K562 (cell line): ENCODE data around the gene WIPF1. TPM values are rescaled to one million over a fixed set of nuclear protein-coding genes. Genes with fewer than 3 reads are reported as not detected.

Experiments used
- CREB1 ChIP-seq, 2 experiments: sonication (generic) in 1 of 2; formaldehyde crosslinking in 1 of 2; IDR thresholded peaks; 2 replicates each; pipeline versions ENCODE4 v1.6.1 to v1.8.0; 2012 to 2022; ENCODE audit warnings: inconsistent platforms in 1 of 2, mild to moderate bottlenecking in 1 of 2, missing genetic modification reagents in 1 of 2, moderate library complexity in 1 of 2
- CTBP1 ChIP-seq: fragments of 450-650 bp; IDR thresholded peaks from 2 replicates; pipeline ENCODE4 v1.6.1; 2016; ENCODE audit warnings: borderline replicate concordance
- ETS2 ChIP-seq: IDR thresholded peaks from 2 replicates; pipeline ENCODE4 v1.6.1; 2016; ENCODE audit warnings: borderline replicate concordance, missing genetic modification characterization, mild to moderate bottlenecking, moderate library complexity, missing compliant biosample characterization; ENCODE audit not compliant: poor library complexity, severe bottlenecking
- ETV6 ChIP-seq, 3 experiments: fragments of 150-350 bp in 1 of 3; sonication (generic) in 1 of 3; formaldehyde crosslinking in 1 of 3; IDR thresholded peaks; 2 replicates each; pipeline versions ENCODE4 v1.6.1 to v1.8.0; 2014 to 2022; ENCODE audit warnings: borderline replicate concordance in 2 of 3, low read depth in 2 of 3, antibody characterized with exemption in 1 of 3, low read length in 1 of 3, mild to moderate bottlenecking in 1 of 3, missing genetic modification reagents in 1 of 3
- GTF2E2 ChIP-seq: fragments of 200-800 bp; sonication (Bioruptor generic); IDR thresholded peaks from 2 replicates; pipeline ENCODE4 v1.6.1; 2016; ENCODE audit warnings: missing genetic modification characterization, missing compliant biosample characterization
- HDAC3 ChIP-seq: fragments of 450-650 bp; IDR thresholded peaks from 2 replicates; pipeline ENCODE4 v1.6.1; 2018; ENCODE audit warnings: borderline replicate concordance, mild to moderate bottlenecking, moderate library complexity; ENCODE audit not compliant: partially characterized antibody
- MCM5 ChIP-seq: fragments of 450-650 bp; IDR thresholded peaks from 2 replicates; pipeline ENCODE4 v1.6.1; 2016; ENCODE audit warnings: low read depth
- NFATC3 ChIP-seq: fragments of 450-650 bp; IDR thresholded peaks from 2 replicates; pipeline ENCODE4 v1.6.1; 2017; ENCODE audit warnings: mild to moderate bottlenecking
- POLR3A ChIP-seq: IDR thresholded peaks from 2 replicates; pipeline ENCODE4 v1.6.1; 2011; ENCODE audit warnings: borderline replicate concordance, mild to moderate bottlenecking, moderate library complexity; ENCODE audit not compliant: insufficient read length, insufficient read depth; ENCODE audit errors: extremely low read depth
- RBM22 ChIP-seq: fragments of 200-400 bp; formaldehyde crosslinking; IDR thresholded peaks from 2 replicates; pipeline ENCODE4 v1.6.1; 2018; ENCODE audit warnings: low read length, low read depth; ENCODE audit not compliant: poor library complexity, severe bottlenecking
- SETDB1 ChIP-seq: IDR thresholded peaks from one replicate; pipeline ENCODE4 v1.6.1; 2012; ENCODE audit warnings: low read length, control low read depth, inconsistent platforms
- SOX6 ChIP-seq: fragments of 450-650 bp; IDR thresholded peaks from 2 replicates; pipeline ENCODE4 v1.6.1; 2014; ENCODE audit warnings: mild to moderate bottlenecking
- ZFP36 ChIP-seq: fragments of 150-350 bp; IDR thresholded peaks from 2 replicates; pipeline ENCODE4 v1.6.1; 2018; ENCODE audit warnings: low read length, low read depth; ENCODE audit not compliant: partially characterized antibody
- ZNF586 ChIP-seq: fragments of 450-650 bp; formaldehyde crosslinking; conservative IDR thresholded peaks from 2 replicates; pipeline ENCODE4 v1.4.0; 2020; ENCODE audit warnings: mild to moderate bottlenecking, moderate library complexity
- ZNF695 ChIP-seq: fragments of 450-650 bp; formaldehyde crosslinking; IDR thresholded peaks from 2 replicates; pipeline ENCODE4 v1.4.0; 2020; ENCODE audit warnings: mild to moderate bottlenecking, moderate library complexity
- ZSCAN32 ChIP-seq: fragments of 450-650 bp; formaldehyde crosslinking; IDR thresholded peaks from 2 replicates; pipeline ENCODE4 v1.4.0; 2020; ENCODE audit warnings: mild to moderate bottlenecking, moderate library complexity
- polyA plus RNA-seq, 8 experiments: library from polyadenylated mRNA; depleted of rRNA in 4 of 8; stranded (reverse) in 5 of 8; unstranded in 3 of 8; fragments of >200 nt; fragmentation: Nextera tagmentation in 2 of 8; fragmentation: Illumina TruSeq in 1 of 8; extraction: Ambion mirVana in 2 of 8; extraction: Trizol in 1 of 8; gene quantifications; 2 replicates each; pipeline versions ENCODE4 v1.2.1 to v1.2.3, GENCODE V29; 2011 to 2014; ENCODE audit warnings: inconsistent platforms in 1 of 8, missing spikeins in 1 of 8
- total RNA-seq, 7 experiments: library from RNA; depleted of rRNA in 6 of 7; stranded (reverse); fragments of >200 nt in 6 of 7; fragmentation: Illumina TruSeq in 2 of 7; extraction: Trizol in 2 of 7; gene quantifications; 2 replicates each; pipeline versions ENCODE4 v1.2.1 to v1.2.3, GENCODE V29; 2011 to 2021; ENCODE audit warnings: low replicate concordance in 1 of 7
- TF ChIP-seq, protein P1 (sequence below), 2 experiments: fragments of 150-350 bp in 1 of 2; IDR thresholded peaks; 2 replicates each; pipeline ENCODE4 v1.6.1; 2012 to 2016; ENCODE audit warnings: low read depth in 2 of 2, low read length in 2 of 2, mild to moderate bottlenecking in 1 of 2, moderate library complexity in 1 of 2
- TF ChIP-seq, protein P2 (sequence below): sonication (generic); formaldehyde crosslinking; IDR thresholded peaks from 2 replicates; pipeline ENCODE4 v1.8.0; 2022; ENCODE audit warnings: missing genetic modification reagents, mild to moderate bottlenecking, borderline replicate concordance
- TF ChIP-seq, protein P3 (sequence below): fragments of 450-650 bp; IDR thresholded peaks from 2 replicates; pipeline ENCODE4 v1.6.1; 2016; ENCODE audit warnings: missing biosample characterization, missing genetic modification characterization

The WIPF1 gene
- total and polyA plus RNA-seq, 9 of the 15 experiments (the other 6 are each of a cell fraction or from before 2014, with no cell fraction given) = 0.54 to 4.9 (median 2.4) TPM

- TF ChIP-seq, protein P1, sequence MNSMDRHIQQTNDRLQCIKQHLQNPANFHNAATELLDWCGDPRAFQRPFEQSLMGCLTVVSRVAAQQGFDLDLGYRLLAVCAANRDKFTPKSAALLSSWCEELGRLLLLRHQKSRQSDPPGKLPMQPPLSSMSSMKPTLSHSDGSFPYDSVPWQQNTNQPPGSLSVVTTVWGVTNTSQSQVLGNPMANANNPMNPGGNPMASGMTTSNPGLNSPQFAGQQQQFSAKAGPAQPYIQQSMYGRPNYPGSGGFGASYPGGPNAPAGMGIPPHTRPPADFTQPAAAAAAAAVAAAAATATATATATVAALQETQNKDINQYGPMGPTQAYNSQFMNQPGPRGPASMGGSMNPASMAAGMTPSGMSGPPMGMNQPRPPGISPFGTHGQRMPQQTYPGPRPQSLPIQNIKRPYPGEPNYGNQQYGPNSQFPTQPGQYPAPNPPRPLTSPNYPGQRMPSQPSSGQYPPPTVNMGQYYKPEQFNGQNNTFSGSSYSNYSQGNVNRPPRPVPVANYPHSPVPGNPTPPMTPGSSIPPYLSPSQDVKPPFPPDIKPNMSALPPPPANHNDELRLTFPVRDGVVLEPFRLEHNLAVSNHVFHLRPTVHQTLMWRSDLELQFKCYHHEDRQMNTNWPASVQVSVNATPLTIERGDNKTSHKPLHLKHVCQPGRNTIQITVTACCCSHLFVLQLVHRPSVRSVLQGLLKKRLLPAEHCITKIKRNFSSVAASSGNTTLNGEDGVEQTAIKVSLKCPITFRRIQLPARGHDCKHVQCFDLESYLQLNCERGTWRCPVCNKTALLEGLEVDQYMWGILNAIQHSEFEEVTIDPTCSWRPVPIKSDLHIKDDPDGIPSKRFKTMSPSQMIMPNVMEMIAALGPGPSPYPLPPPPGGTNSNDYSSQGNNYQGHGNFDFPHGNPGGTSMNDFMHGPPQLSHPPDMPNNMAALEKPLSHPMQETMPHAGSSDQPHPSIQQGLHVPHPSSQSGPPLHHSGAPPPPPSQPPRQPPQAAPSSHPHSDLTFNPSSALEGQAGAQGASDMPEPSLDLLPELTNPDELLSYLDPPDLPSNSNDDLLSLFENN (IDR thresholded peaks at IDR 0.05; ENCODE audit: low read depth in 2 of 2, low read length in 2 of 2) = no peak
- TF ChIP-seq, protein P2, sequence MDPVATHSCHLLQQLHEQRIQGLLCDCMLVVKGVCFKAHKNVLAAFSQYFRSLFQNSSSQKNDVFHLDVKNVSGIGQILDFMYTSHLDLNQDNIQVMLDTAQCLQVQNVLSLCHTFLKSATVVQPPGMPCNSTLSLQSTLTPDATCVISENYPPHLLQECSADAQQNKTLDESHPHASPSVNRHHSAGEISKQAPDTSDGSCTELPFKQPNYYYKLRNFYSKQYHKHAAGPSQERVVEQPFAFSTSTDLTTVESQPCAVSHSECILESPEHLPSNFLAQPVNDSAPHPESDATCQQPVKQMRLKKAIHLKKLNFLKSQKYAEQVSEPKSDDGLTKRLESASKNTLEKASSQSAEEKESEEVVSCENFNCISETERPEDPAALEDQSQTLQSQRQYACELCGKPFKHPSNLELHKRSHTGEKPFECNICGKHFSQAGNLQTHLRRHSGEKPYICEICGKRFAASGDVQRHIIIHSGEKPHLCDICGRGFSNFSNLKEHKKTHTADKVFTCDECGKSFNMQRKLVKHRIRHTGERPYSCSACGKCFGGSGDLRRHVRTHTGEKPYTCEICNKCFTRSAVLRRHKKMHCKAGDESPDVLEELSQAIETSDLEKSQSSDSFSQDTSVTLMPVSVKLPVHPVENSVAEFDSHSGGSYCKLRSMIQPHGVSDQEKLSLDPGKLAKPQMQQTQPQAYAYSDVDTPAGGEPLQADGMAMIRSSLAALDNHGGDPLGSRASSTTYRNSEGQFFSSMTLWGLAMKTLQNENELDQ (CRISPR knock-in tag) = no peak
- TF ChIP-seq MCM5 (no peak), CTBP1 (no peak; the same call in 1 of the 2 replicates), RBM22 (no peak), HDAC3 (no peak), ETV6 (IDR thresholded peaks at IDR 0.05; ENCODE audit: borderline replicate concordance in 1 of 2, low read depth in 2 of 2, low read length in 1 of 2) (no peak), ETV6 (CRISPR knock-in tag; IDR thresholded peaks at IDR 0.05; ENCODE audit: borderline replicate concordance) (no peak), SETDB1 (no peak), ETS2 (no peak), CREB1 (IDR thresholded peaks at IDR 0.05) (no peak), CREB1 (CRISPR knock-in tag; IDR thresholded peaks at IDR 0.05) (no peak), ZSCAN32 (CRISPR knock-in tag) (no peak), GTF2E2 (tag) (0 out of 2 replicates have a peak, but pooled peaks have one; percentile 70), ZNF586 (no peak), POLR3A (no peak), SOX6 (no peak), ZFP36 (no peak), ZNF695 (CRISPR knock-in tag) (no peak), NFATC3 (0 out of 2 replicates have a peak, but pooled peaks have one; percentile 18)
- TF ChIP-seq, protein P3, sequence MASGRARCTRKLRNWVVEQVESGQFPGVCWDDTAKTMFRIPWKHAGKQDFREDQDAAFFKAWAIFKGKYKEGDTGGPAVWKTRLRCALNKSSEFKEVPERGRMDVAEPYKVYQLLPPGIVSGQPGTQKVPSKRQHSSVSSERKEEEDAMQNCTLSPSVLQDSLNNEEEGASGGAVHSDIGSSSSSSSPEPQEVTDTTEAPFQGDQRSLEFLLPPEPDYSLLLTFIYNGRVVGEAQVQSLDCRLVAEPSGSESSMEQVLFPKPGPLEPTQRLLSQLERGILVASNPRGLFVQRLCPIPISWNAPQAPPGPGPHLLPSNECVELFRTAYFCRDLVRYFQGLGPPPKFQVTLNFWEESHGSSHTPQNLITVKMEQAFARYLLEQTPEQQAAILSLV = no peak
These were observed 50.8 kb downstream of the WIPF1 start (continued) for GRCh38 chr2:174546519-174547506.
